ENCODE measurements around the gene WFDC8. TPM values are rescaled to one million over a fixed set of nuclear protein-coding genes. Genes with fewer than 3 reads are reported as not detected.

WFDC8 gene
- total and polyA plus RNA-seq, 2 donors (not counting 3 experiments of a cell fraction or from before 2014, with no cell fraction given), result not detected

DNA sequence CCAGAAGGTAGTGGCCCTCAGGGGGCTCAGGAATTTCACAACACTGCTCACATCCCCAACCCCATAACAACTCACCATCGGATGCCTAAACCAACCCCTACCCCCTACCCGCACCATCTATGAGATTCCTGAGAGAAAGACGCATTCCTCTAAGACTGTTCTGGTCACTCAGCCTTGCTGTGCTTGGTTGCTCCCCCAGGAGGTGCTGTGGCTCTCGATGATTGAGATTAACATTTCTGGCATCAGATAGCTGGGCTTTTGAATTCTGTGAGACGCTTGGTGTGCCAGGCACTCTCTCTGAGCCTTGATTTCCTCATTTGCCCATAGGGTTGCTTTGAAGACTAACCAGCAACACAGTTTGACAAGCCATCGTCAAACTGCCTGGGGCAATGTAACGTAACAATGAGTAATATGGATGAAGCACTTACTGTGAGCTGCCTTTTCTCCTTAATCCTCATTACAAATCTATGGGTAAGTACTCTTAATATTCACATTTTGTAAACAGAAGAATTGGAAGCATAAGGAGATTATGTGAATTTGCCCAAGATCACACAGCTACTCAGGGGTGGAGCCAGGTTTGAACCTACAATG, 40.8 kb downstream of the WFDC8 start:
- Histone ChIP-seq H3K36me3 (ENCODE audit: control insufficient read depth in 2 of 2, extremely low read depth in 1 of 2, insufficient read depth in 2 of 2, low read length in 2 of 2) (no peaks in the 10 kb centered on the region), H4K20me1 (replicated peaks; ENCODE audit: control insufficient read depth, extremely low read depth, insufficient read depth, low read length) (no peaks in the 10 kb centered on the region), H3K79me2 (ENCODE audit: control insufficient read depth, insufficient read depth, low read length) (no peaks in the 10 kb centered on the region), H3K4me2 (ENCODE audit: insufficient read depth, low read length) (no peak overlapping the region), H3K9me3 (replicated peaks; ENCODE audit: control insufficient read depth, insufficient read depth, low read length) (no peaks in the 10 kb centered on the region), H3K9me1 (replicated peaks; ENCODE audit: control insufficient read depth, extremely low read depth, insufficient read depth, low read length) (no peaks in the 10 kb centered on the region), H3K27ac (ENCODE audit: insufficient read depth, low read depth, low read length) (no peak overlapping the region), H3K27me3 (ENCODE audit: control insufficient read depth in 2 of 2, insufficient read depth in 2 of 2, low read length in 2 of 2) (no peaks in the 10 kb centered on the region), H2AFZ (ENCODE audit: low read depth, low read length) (no peak overlapping the region), H3K4me1 (ENCODE audit: control insufficient read depth, extremely low read depth, insufficient read depth, low read length) (no peaks in the 10 kb centered on the region), H3K4me3 (replicated peaks in 1 of 3; ENCODE audit: insufficient read depth in 1 of 3, low read depth in 1 of 3, low read length in 3 of 3) (no peak overlapping the region), H3K9ac (replicated peaks; ENCODE audit: extremely low read depth, insufficient read depth, low read length) (no peak overlapping the region)
- BruUV-seq (replicated peaks), result no TSS peak
- dilution Hi-C loops (cut with MboI; ENCODE audit: extremely low pct_ligation_motif_present, low sequenced_read_pairs) (no loop called here), intact Hi-C loops (cut with micrococcal nuclease) (no loop called here)
- ChIA-PET CTCF (interaction anchor here (1.0 to 1.3 kb wide), 3 partner anchors 10 to 233 kb away, joined by 3 to 5 read pairs (median 4); partner anchors contain the start of gene WFDC10A), POLR2A (no interaction called here)
- FAIRE-seq (no peak), DNase-seq (ENCODE audit: low read depth, low spot score) (no peak)
- TF ChIP-seq GATA2 (IDR thresholded peaks at IDR 0.05; ENCODE audit: insufficient read depth, insufficient read length, low read depth, low read length), result no peak
- TF ChIP-seq FOS (IDR thresholded peaks at IDR 0.05; ENCODE audit: borderline replicate concordance, insufficient read depth, low read length), result no peak
- TF ChIP-seq POLR2A (IDR thresholded peaks at IDR 0.05; ENCODE audit: low read depth, low read length), result no peak
- TF ChIP-seq MYC (IDR thresholded peaks at IDR 0.05; ENCODE audit: low read depth, low read length), result no peak
- no peak for TF ChIP-seq MAX (IDR thresholded peaks at IDR 0.05; ENCODE audit: insufficient read depth, insufficient read length)
- TF ChIP-seq JUN (IDR thresholded peaks at IDR 0.05; ENCODE audit: borderline replicate concordance, insufficient read depth, insufficient read length, low read depth), result no peak
- no peak for TF ChIP-seq POLR2AphosphoS5 (IDR thresholded peaks at IDR 0.05; ENCODE audit: insufficient read depth, low read depth, low read length)
- TF ChIP-seq CTCF (IDR thresholded peaks at IDR 0.05; ENCODE audit: extremely low read depth in 1 of 2, insufficient read depth in 1 of 2, low read depth in 1 of 2, low read length in 2 of 2), result no peak
- no peak for TF ChIP-seq EZH2 (IDR thresholded peaks at IDR 0.05; ENCODE audit: borderline replicate concordance, low read depth, low read length, severe bottlenecking)

All from endothelial cell of umbilical vein (primary cell).